ENCODE data around the gene TIMM23.

DNA sequence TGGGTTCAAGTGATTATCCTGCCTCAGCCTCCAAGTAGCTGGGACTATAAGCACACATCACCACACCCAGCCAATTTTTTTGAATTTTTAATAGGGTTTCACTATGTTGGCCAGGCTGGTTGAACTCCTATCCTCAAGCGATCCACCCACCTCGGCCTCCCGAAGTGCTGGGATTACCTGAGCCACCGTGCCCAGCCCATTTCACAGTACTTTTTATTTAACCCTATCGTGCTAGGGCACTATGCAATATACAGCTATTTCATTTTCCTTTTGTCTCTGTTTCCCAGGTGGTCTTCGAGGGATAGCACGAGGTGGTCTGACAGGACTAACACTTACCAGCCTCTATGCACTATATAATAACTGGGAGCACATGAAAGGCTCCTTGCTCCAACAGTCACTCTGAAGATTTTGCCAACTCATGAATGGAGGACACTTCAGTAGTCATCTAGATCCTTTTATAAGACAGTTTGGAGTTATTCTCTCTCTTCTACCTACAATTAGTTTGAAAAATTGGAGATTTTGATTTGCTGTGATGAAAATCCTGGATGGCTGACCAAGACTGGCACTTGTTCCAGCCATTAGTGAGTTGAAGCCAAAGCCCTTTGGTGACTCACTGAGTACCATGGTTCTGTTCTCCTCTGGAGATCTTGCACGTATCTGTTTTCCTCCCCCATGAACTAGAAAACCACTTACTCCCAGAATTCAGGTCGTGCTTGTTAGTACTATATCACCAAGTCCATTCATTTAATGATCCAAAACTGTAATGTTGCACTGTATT is 30.8 kb downstream of the TIMM23 start:
- TF ChIP-seq, protein P1, sequence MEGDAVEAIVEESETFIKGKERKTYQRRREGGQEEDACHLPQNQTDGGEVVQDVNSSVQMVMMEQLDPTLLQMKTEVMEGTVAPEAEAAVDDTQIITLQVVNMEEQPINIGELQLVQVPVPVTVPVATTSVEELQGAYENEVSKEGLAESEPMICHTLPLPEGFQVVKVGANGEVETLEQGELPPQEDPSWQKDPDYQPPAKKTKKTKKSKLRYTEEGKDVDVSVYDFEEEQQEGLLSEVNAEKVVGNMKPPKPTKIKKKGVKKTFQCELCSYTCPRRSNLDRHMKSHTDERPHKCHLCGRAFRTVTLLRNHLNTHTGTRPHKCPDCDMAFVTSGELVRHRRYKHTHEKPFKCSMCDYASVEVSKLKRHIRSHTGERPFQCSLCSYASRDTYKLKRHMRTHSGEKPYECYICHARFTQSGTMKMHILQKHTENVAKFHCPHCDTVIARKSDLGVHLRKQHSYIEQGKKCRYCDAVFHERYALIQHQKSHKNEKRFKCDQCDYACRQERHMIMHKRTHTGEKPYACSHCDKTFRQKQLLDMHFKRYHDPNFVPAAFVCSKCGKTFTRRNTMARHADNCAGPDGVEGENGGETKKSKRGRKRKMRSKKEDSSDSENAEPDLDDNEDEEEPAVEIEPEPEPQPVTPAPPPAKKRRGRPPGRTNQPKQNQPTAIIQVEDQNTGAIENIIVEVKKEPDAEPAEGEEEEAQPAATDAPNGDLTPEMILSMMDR (IDR thresholded peaks at IDR 0.05): no peak
- no peak for TF ChIP-seq EP300 (IDR thresholded peaks at IDR 0.05)

All from ovary (tissue), 3 donors.